Left lobe of liver (tissue), 1 donor: ENCODE data around the gene C1orf210. TPM values are rescaled to one million over a fixed set of nuclear protein-coding genes. Genes with fewer than 3 reads are reported as not detected.

Experiments
- total RNA-seq: library from RNA; stranded (reverse); gene quantifications from one replicate; pipeline ENCODE4 v1.2.1, GENCODE V29; 2021
- donor health status: DM: no; HTN: yes; CAD: no.

The C1orf210 gene
- total RNA-seq, 1 donor from 2014 or later = 2.6 TPM

Other genes starting within 250 kb of the C1orf210 start
- 76.1 TPM for gene EBNA1BP2, start 113.3 kb downstream of the C1orf210 start, total RNA-seq
- gene CFAP57, start 113.3 kb downstream of the C1orf210 start, total RNA-seq = not detected
- 0.45 TPM for gene TMEM125, start 15.6 kb downstream of the C1orf210 start, total RNA-seq
- 8.5 TPM for gene TIE1, start 15.4 kb upstream of the C1orf210 start, total RNA-seq
- 0.15 TPM for gene MPL, start 52.2 kb upstream of the C1orf210 start, total RNA-seq
- 0.78 TPM for gene CDC20, start 73.4 kb upstream of the C1orf210 start, total RNA-seq
- gene ELOVL1, start 82.4 kb upstream of the C1orf210 start, total RNA-seq = 21.7 TPM
- gene MED8, start 104.2 kb upstream of the C1orf210 start, total RNA-seq = 19.7 TPM
- gene SZT2, start 104.3 kb upstream of the C1orf210 start, total RNA-seq = 21.3 TPM
- 47.1 TPM for gene HYI, start 168.3 kb upstream of the C1orf210 start, total RNA-seq
- 290 TPM for gene PTPRF, start 245.3 kb upstream of the C1orf210 start, total RNA-seq